ENCODE measurements around the gene WNT11.

Gene WNT11

GRCh38 chr11:76242004-76242779 is 35.9 kb upstream of the WNT11 start:
- H3K4me1 ChIP-seq (ENCODE audit: insufficient read depth, insufficient read length), result no peaks in the 10 kb centered on the region
- H3K27me3 ChIP-seq (ENCODE audit: insufficient read depth, insufficient read length), result peaks cover 7% of the 10 kb centered on the region
- no peak overlapping the region for H3K9ac ChIP-seq (ENCODE audit: insufficient read length, low read depth)
- no peaks in the 10 kb centered on the region for H3K9me3 ChIP-seq (ENCODE audit: insufficient read depth, low read length)
- TF ChIP-seq ZNF274 (IDR thresholded peaks at IDR 0.05; ENCODE audit: low read depth, low read length) (no peak), SUZ12 (IDR thresholded peaks at IDR 0.05; ENCODE audit: extremely low read depth, insufficient read depth, insufficient read length) (no peak), YY1 (IDR thresholded peaks at IDR 0.05; ENCODE audit: insufficient read depth, insufficient read length) (no peak)
- no peak overlapping the region for H3K4me3 ChIP-seq (ENCODE audit: insufficient read length, low read depth)
- no peak for DNase-seq (ENCODE audit: low read depth, low spot score)
- no peaks in the 10 kb centered on the region for H3K36me3 ChIP-seq (ENCODE audit: insufficient read depth, insufficient read length, low read length)

- H3K4me3 ChIP-seq (ENCODE audit: insufficient read length, low read depth), result no peak overlapping the region
- TF ChIP-seq SUZ12 (IDR thresholded peaks at IDR 0.05; ENCODE audit: extremely low read depth, insufficient read depth, insufficient read length) (no peak), YY1 (IDR thresholded peaks at IDR 0.05; ENCODE audit: insufficient read depth, insufficient read length) (no peak)
- H3K36me3 ChIP-seq (ENCODE audit: insufficient read depth, insufficient read length, low read length), result no peaks in the 10 kb centered on the region
- peaks cover 7% of the 10 kb centered on the region for H3K27me3 ChIP-seq (ENCODE audit: insufficient read depth, insufficient read length)
- no peaks in the 10 kb centered on the region for H3K9me3 ChIP-seq (ENCODE audit: insufficient read depth, low read length)
- no peak overlapping the region for H3K9ac ChIP-seq (ENCODE audit: insufficient read length, low read depth)
- DNase-seq (ENCODE audit: low read depth, low spot score), result no peak
- no peaks in the 10 kb centered on the region for H3K4me1 ChIP-seq (ENCODE audit: insufficient read depth, insufficient read length)
Measured at GRCh38 chr11:76241243-76242000, 35.1 kb upstream of the WNT11 start.

GRCh38 chr11:76240666-76241065 is 34.4 kb upstream of the WNT11 start:
- DNase-seq (ENCODE audit: low read depth, low spot score), result no peak
- H3K36me3 ChIP-seq (ENCODE audit: insufficient read depth, insufficient read length, low read length), result no peaks in the 10 kb centered on the region
- H3K9ac ChIP-seq (ENCODE audit: insufficient read length, low read depth), result no peak overlapping the region
- no peaks in the 10 kb centered on the region for H3K4me1 ChIP-seq (ENCODE audit: insufficient read depth, insufficient read length)
- H3K9me3 ChIP-seq (ENCODE audit: insufficient read depth, low read length), result no peaks in the 10 kb centered on the region
- H3K4me3 ChIP-seq (ENCODE audit: insufficient read length, low read depth), result no peak overlapping the region
- peaks cover 7% of the 10 kb centered on the region for H3K27me3 ChIP-seq (ENCODE audit: insufficient read depth, insufficient read length)
- TF ChIP-seq SUZ12 (IDR thresholded peaks at IDR 0.05; ENCODE audit: extremely low read depth, insufficient read depth, insufficient read length) (no peak), ZNF274 (IDR thresholded peaks at IDR 0.05; ENCODE audit: low read depth, low read length) (no peak), YY1 (IDR thresholded peaks at IDR 0.05; ENCODE audit: insufficient read depth, insufficient read length) (no peak)

GRCh38 chr11:76240161-76240540 is 33.8 kb upstream of the WNT11 start:
- no peak overlapping the region for H3K9ac ChIP-seq (ENCODE audit: insufficient read length, low read depth)
- H3K4me1 ChIP-seq (ENCODE audit: insufficient read depth, insufficient read length), result no peaks in the 10 kb centered on the region
- no peak for TF ChIP-seq YY1 (IDR thresholded peaks at IDR 0.05; ENCODE audit: insufficient read depth, insufficient read length)
- no peak for TF ChIP-seq SUZ12 (IDR thresholded peaks at IDR 0.05; ENCODE audit: extremely low read depth, insufficient read depth, insufficient read length)
- TF ChIP-seq ZNF274 (IDR thresholded peaks at IDR 0.05; ENCODE audit: low read depth, low read length), result no peak
- H3K9me3 ChIP-seq (ENCODE audit: insufficient read depth, low read length), result no peaks in the 10 kb centered on the region
- no peak overlapping the region for H3K4me3 ChIP-seq (ENCODE audit: insufficient read length, low read depth)
- DNase-seq (ENCODE audit: low read depth, low spot score), result no peak
- peaks cover 5% of the 10 kb centered on the region for H3K27me3 ChIP-seq (ENCODE audit: insufficient read depth, insufficient read length)
- no peaks in the 10 kb centered on the region for H3K36me3 ChIP-seq (ENCODE audit: insufficient read depth, insufficient read length, low read length)

- Histone ChIP-seq H3K4me3 (ENCODE audit: insufficient read length, low read depth) (no peak overlapping the region), H3K27me3 (ENCODE audit: insufficient read depth, insufficient read length) (peaks cover 5% of the 10 kb centered on the region), H3K9ac (ENCODE audit: insufficient read length, low read depth) (no peak overlapping the region), H3K9me3 (ENCODE audit: insufficient read depth, low read length) (no peaks in the 10 kb centered on the region), H3K36me3 (ENCODE audit: insufficient read depth, insufficient read length, low read length) (no peaks in the 10 kb centered on the region), H3K4me1 (ENCODE audit: insufficient read depth, insufficient read length) (no peaks in the 10 kb centered on the region)
- no peak for DNase-seq (ENCODE audit: low read depth, low spot score)
- no peak for TF ChIP-seq SUZ12 (IDR thresholded peaks at IDR 0.05; ENCODE audit: extremely low read depth, insufficient read depth, insufficient read length)
- no peak for TF ChIP-seq YY1 (IDR thresholded peaks at IDR 0.05; ENCODE audit: insufficient read depth, insufficient read length)
- no peak for TF ChIP-seq ZNF274 (IDR thresholded peaks at IDR 0.05; ENCODE audit: low read depth, low read length)
Measured at GRCh38 chr11:76239483-76240160, 33.3 kb upstream of the WNT11 start.

- Histone ChIP-seq H3K4me1 (ENCODE audit: insufficient read depth, insufficient read length) (peaks cover 6% of the 10 kb centered on the region), H3K9ac (ENCODE audit: insufficient read length, low read depth) (no peak overlapping the region), H3K36me3 (ENCODE audit: insufficient read depth, insufficient read length, low read length) (no peaks in the 10 kb centered on the region), H3K4me3 (ENCODE audit: insufficient read length, low read depth) (no peak overlapping the region), H3K9me3 (ENCODE audit: insufficient read depth, low read length) (no peaks in the 10 kb centered on the region), H3K27me3 (ENCODE audit: insufficient read depth, insufficient read length) (no peaks in the 10 kb centered on the region)
- TF ChIP-seq SUZ12 (IDR thresholded peaks at IDR 0.05; ENCODE audit: extremely low read depth, insufficient read depth, insufficient read length), result no peak
- no peak for TF ChIP-seq YY1 (IDR thresholded peaks at IDR 0.05; ENCODE audit: insufficient read depth, insufficient read length)
- no peak for TF ChIP-seq ZNF274 (IDR thresholded peaks at IDR 0.05; ENCODE audit: low read depth, low read length)
- DNase-seq (ENCODE audit: low read depth, low spot score), result no peak
Measured at GRCh38 chr11:76238551-76238950, 32.2 kb upstream of the WNT11 start.

GRCh38 chr11:76237914-76238313 is 31.6 kb upstream of the WNT11 start:
- Histone ChIP-seq H3K4me1 (ENCODE audit: insufficient read depth, insufficient read length) (peaks cover 11% of the 10 kb centered on the region), H3K4me3 (ENCODE audit: insufficient read length, low read depth) (no peak overlapping the region), H3K36me3 (ENCODE audit: insufficient read depth, insufficient read length, low read length) (no peaks in the 10 kb centered on the region), H3K27me3 (ENCODE audit: insufficient read depth, insufficient read length) (no peaks in the 10 kb centered on the region), H3K9me3 (ENCODE audit: insufficient read depth, low read length) (no peaks in the 10 kb centered on the region), H3K9ac (ENCODE audit: insufficient read length, low read depth) (no peak overlapping the region)
- peak; percentile 47 for DNase-seq (ENCODE audit: low read depth, low spot score)
- TF ChIP-seq ZNF274 (IDR thresholded peaks at IDR 0.05; ENCODE audit: low read depth, low read length), result no peak
- TF ChIP-seq SUZ12 (IDR thresholded peaks at IDR 0.05; ENCODE audit: extremely low read depth, insufficient read depth, insufficient read length), result no peak
